GM23338 (cell line): ENCODE data around the gene TOM1L1. TPM values are rescaled to one million over a fixed set of nuclear protein-coding genes. Genes with fewer than 3 reads are reported as not detected.

Experiments
- ATAC-seq: fragments of 200-7000 bp; cut with Tn5 transposase; 3 replicates; pipeline ENCODE4 v1.9.1; 2020
- DNase-seq: peaks from one replicate; pipeline ENCODE4 v3.0.0-alpha.2; 2015; ENCODE audit warnings: low spot score
- H2AFZ ChIP-seq: fragments of 200-600 bp; sonication (generic); 2 replicates; pipeline ENCODE4 v1.8.0; 2016; ENCODE audit warnings: antibody characterized with exemption, mild to moderate bottlenecking, moderate library complexity
- H3F3A ChIP-seq: fragments of 200-600 bp; sonication (generic); replicated peaks from 2 replicates; pipeline ENCODE4 v1.8.0; 2017; ENCODE audit warnings: antibody characterized with exemption, mixed run types, low read depth
- H3K27ac ChIP-seq: fragments of 200-600 bp; sonication (generic); 2 replicates; pipeline ENCODE4 v1.6.1; 2016; ENCODE audit warnings: low read depth
- H3K27me3 ChIP-seq: fragments of 200-600 bp; sonication (generic); 2 replicates; pipeline ENCODE4 v1.8.0; 2016; ENCODE audit warnings: mild to moderate bottlenecking, mixed run types, moderate library complexity; ENCODE audit not compliant: insufficient read depth
- H3K36me3 ChIP-seq: fragments of 200-600 bp; sonication (generic); 2 replicates; pipeline ENCODE4 v1.8.0; 2016; ENCODE audit warnings: mild to moderate bottlenecking; ENCODE audit not compliant: insufficient read depth
- H3K4me1 ChIP-seq: fragments of 200-600 bp; sonication (generic); 2 replicates; pipeline ENCODE4 v1.8.0; 2016; ENCODE audit warnings: mild to moderate bottlenecking, moderate library complexity; ENCODE audit not compliant: insufficient read depth
- H3K4me2 ChIP-seq: fragments of 200-600 bp; sonication (generic); 2 replicates; pipeline ENCODE4 v1.7.1; 2017; ENCODE audit warnings: mixed run types
- H3K4me3 ChIP-seq: fragments of 200-600 bp; sonication (generic); 2 replicates; pipeline ENCODE4 v1.6.1; 2016; ENCODE audit warnings: mixed run types
- H3K79me2 ChIP-seq: fragments of 200-600 bp; sonication (generic); replicated peaks from 2 replicates; pipeline ENCODE4 v1.8.0; 2017; ENCODE audit warnings: mild to moderate bottlenecking; ENCODE audit not compliant: insufficient read depth
- H3K9me2 ChIP-seq: fragments of 200-600 bp; sonication (generic); 2 replicates; pipeline ENCODE4 v1.8.0; 2017; ENCODE audit not compliant: insufficient read depth
- H4K20me1 ChIP-seq: fragments of 200-600 bp; sonication (generic); replicated peaks from 2 replicates; pipeline ENCODE4 v1.8.0; 2017; ENCODE audit warnings: mild to moderate bottlenecking; ENCODE audit not compliant: insufficient read depth
- H3K27ac Mint-ChIP-seq: 2 replicates; pipeline ENCODE4 v1.8.0; 2020; ENCODE audit warnings: inconsistent platforms, mild to moderate bottlenecking, moderate library complexity, mixed read lengths
- H3K27me3 Mint-ChIP-seq: 3 replicates; pipeline ENCODE4 v1.8.0; 2022; ENCODE audit warnings: low read depth, mild to moderate bottlenecking, moderate library complexity, mixed read lengths, inconsistent platforms; ENCODE audit not compliant: insufficient read depth, poor library complexity
- H3K36me3 Mint-ChIP-seq: 3 replicates; pipeline ENCODE4 v1.8.0; 2021; ENCODE audit warnings: low read depth, mild to moderate bottlenecking, inconsistent platforms, moderate library complexity, mixed read lengths
- H3K4me1 Mint-ChIP-seq: 3 replicates; pipeline ENCODE4 v1.8.0; 2020; ENCODE audit warnings: mild to moderate bottlenecking, inconsistent platforms, mixed read lengths
- H3K4me3 Mint-ChIP-seq: 3 replicates; pipeline ENCODE4 v1.8.0; 2021; ENCODE audit warnings: moderate library complexity, mild to moderate bottlenecking, inconsistent platforms, mixed read lengths
- H3K9me3 Mint-ChIP-seq: 3 replicates; pipeline ENCODE4 v1.8.0; 2020; ENCODE audit warnings: moderate library complexity, mild to moderate bottlenecking, inconsistent platforms, mixed read lengths
- CREB1 ChIP-seq: fragments of 250-450 bp; sonication (Bioruptor Pico); IDR thresholded peaks from 2 replicates; pipeline ENCODE4 v1.5.0; 2020; ENCODE audit warnings: low read depth, mild to moderate bottlenecking, moderate library complexity
- CTCF ChIP-seq, 2 experiments: fragments of 200-600 bp in 1 of 2; sonication (generic) in 1 of 2; conservative IDR thresholded peaks; 2 replicates each; pipeline versions ENCODE4 v1.5.1 to v1.6.1; 2016 to 2017; ENCODE audit warnings: antibody characterized with exemption in 2 of 2, low read depth in 2 of 2, mild to moderate bottlenecking in 2 of 2, moderate library complexity in 1 of 2
- ETS1 ChIP-seq: IDR thresholded peaks from 2 replicates; pipeline ENCODE4 v1.6.1; 2016; ENCODE audit warnings: antibody characterized with exemption
- EZH2 ChIP-seq: fragments of 200-600 bp; sonication (generic); IDR thresholded peaks from one replicate; pipeline ENCODE4 v1.8.0; 2017; ENCODE audit warnings: antibody characterized with exemption, mild to moderate bottlenecking, low read depth; ENCODE audit not compliant: unreplicated experiment
- EZH2phosphoT487 ChIP-seq: fragments of 200-600 bp; sonication (generic); IDR thresholded peaks from one replicate; pipeline ENCODE4 v1.8.1; 2018; ENCODE audit warnings: antibody characterized with exemption; ENCODE audit not compliant: unreplicated experiment
- JUNB ChIP-seq: IDR thresholded peaks from one replicate; pipeline ENCODE4 v1.6.1; 2016; ENCODE audit warnings: antibody characterized with exemption; ENCODE audit not compliant: unreplicated experiment
- NANOG ChIP-seq: IDR thresholded peaks from 2 replicates; pipeline ENCODE4 v1.6.1; 2016; ENCODE audit warnings: antibody characterized with exemption, borderline replicate concordance
- POLR2AphosphoS5 ChIP-seq: IDR thresholded peaks from 2 replicates; pipeline ENCODE4 v1.6.1; 2016; ENCODE audit warnings: antibody characterized with exemption, low read depth
- REST ChIP-seq: IDR thresholded peaks from one replicate; pipeline ENCODE4 v1.6.1; 2018; ENCODE audit warnings: antibody characterized with exemption; ENCODE audit not compliant: unreplicated experiment
- STAT1 ChIP-seq: IDR thresholded peaks from one replicate; pipeline ENCODE4 v1.6.1; 2016; ENCODE audit warnings: antibody characterized with exemption; ENCODE audit not compliant: unreplicated experiment
- ZNF114 ChIP-seq: fragments of 250-450 bp; sonication (Bioruptor Pico); IDR thresholded peaks from 2 replicates; pipeline ENCODE4 v1.5.0; 2020; ENCODE audit warnings: mild to moderate bottlenecking, moderate library complexity
- ZNF331 ChIP-seq: fragments of 250-450 bp; sonication (Bioruptor Pico); IDR thresholded peaks from 2 replicates; pipeline ENCODE4 v1.5.0; 2020; ENCODE audit warnings: low read depth, mild to moderate bottlenecking, moderate library complexity
- ZNF462 ChIP-seq: fragments of 250-450 bp; sonication (Bioruptor Pico); IDR thresholded peaks from 2 replicates; pipeline ENCODE4 v1.5.0; 2020; ENCODE audit warnings: mild to moderate bottlenecking, moderate library complexity
- polyA plus RNA-seq: library from polyadenylated mRNA; unstranded; fragments of >200 nt; fragmentation: Nextera tagmentation; extraction: Ambion mirVana; gene quantifications from 2 replicates; pipeline ENCODE4 v1.2.1, GENCODE V29; 2016
- total RNA-seq: library from RNA; depleted of rRNA; stranded (reverse); fragments of >200 nt; shearing (Covaris generic); gene quantifications from 2 replicates; pipeline ENCODE4 v1.2.3, GENCODE V29; 2014

Gene TOM1L1
- total and polyA plus RNA-seq, 2 experiments from 2014 or later: 46.8 to 58.0 TPM

- Histone ChIP-seq H3K36me3 (no peaks in the 10 kb centered on the region), H3K4me1 (no peaks in the 10 kb centered on the region), H3K27ac (no peak overlapping the region), H3K4me2 (no peak overlapping the region), H3K4me3 (no peak overlapping the region), H2AFZ (no peak overlapping the region), H3F3A (no peaks in the 10 kb centered on the region), H3K9me2 (peaks cover 27% of the 10 kb centered on the region; the same call in 1 of the 2 replicates), H3K79me2 (no peaks in the 10 kb centered on the region), H4K20me1 (no peaks in the 10 kb centered on the region), H3K27me3 (no peaks in the 10 kb centered on the region)
- no peaks in the 10 kb centered on the region for H3K36me3 Mint-ChIP-seq
- no peak for TF ChIP-seq ETS1
- TF ChIP-seq REST: no peak
- TF ChIP-seq EZH2: no peak
- no peak for TF ChIP-seq ZNF462 (CRISPR knock-in tag)
- no peak for TF ChIP-seq EZH2phosphoT487
- no peak for TF ChIP-seq ZNF331 (CRISPR knock-in tag)
- no peak for TF ChIP-seq JUNB
- TF ChIP-seq NANOG: no peak
- TF ChIP-seq ZNF114 (CRISPR knock-in tag): no peak
- no peak for TF ChIP-seq CTCF (conservative IDR thresholded peaks at IDR 0.05; ENCODE audit: low read depth in 2 of 2)
- no peak for TF ChIP-seq POLR2AphosphoS5
- no peak for TF ChIP-seq STAT1
- no peak for TF ChIP-seq CREB1 (CRISPR knock-in tag)
- H3K27me3 Mint-ChIP-seq: peaks cover 1% of the 10 kb centered on the region
- no peaks in the 10 kb centered on the region for H3K9me3 Mint-ChIP-seq
- ATAC-seq (no peak), DNase-seq (no peak)
- no peak overlapping the region for H3K4me3 Mint-ChIP-seq
- H3K27ac Mint-ChIP-seq: no peak overlapping the region
- no peaks in the 10 kb centered on the region for H3K4me1 Mint-ChIP-seq
Measured at GRCh38 chr17:54859187-54859586, 41.5 kb upstream of the TOM1L1 start.
